Fibroblast of pulmonary artery (primary cell): ENCODE data around the gene NBAS.

Experiments used
- DNase-seq: peaks from one replicate; pipeline ENCODE4 v3.0.0-alpha.2; 2010; ENCODE audit warnings: low read depth
- H3K4me3 ChIP-seq: replicated peaks from 2 replicates; pipeline ENCODE4 v1.5.1; 2011; ENCODE audit warnings: low read depth, mild to moderate bottlenecking, control low read depth, low read length, moderate library complexity
- CTCF ChIP-seq: IDR thresholded peaks from 2 replicates; pipeline ENCODE4 v1.5.1; 2011; ENCODE audit warnings: mild to moderate bottlenecking, control low read depth, low read length, inconsistent platforms; ENCODE audit errors: missing control alignments

Gene NBAS

GRCh38 chr2:15605721-15606120 lies 44.6 kb upstream of the NBAS start:
- no peak for DNase-seq
- H3K4me3 ChIP-seq = no peak overlapping the region
- no peak for TF ChIP-seq CTCF

GRCh38 chr2:15603948-15604347 lies 42.8 kb upstream of the NBAS start:
- TF ChIP-seq CTCF = no peak
- no peak overlapping the region for H3K4me3 ChIP-seq
- no peak for DNase-seq

- TF ChIP-seq CTCF = no peak
These were observed 42.1 kb upstream of the NBAS start for GRCh38 chr2:15603044-15603765.

GRCh38 chr2:15602393-15602792 lies 41.3 kb upstream of the NBAS start:
- TF ChIP-seq CTCF = no peak
- H3K4me3 ChIP-seq = no peak overlapping the region
- no peak for DNase-seq

More at GRCh38 chr2:15603044-15603765, 42.1 kb upstream of the NBAS start:
- no peak for DNase-seq
- H3K4me3 ChIP-seq = no peak overlapping the region

- TF ChIP-seq CTCF = no peak
- H3K4me3 ChIP-seq = no peak overlapping the region
- DNase-seq = no peak
These were observed 40.5 kb upstream of the NBAS start for GRCh38 chr2:15601681-15602080.

- TF ChIP-seq CTCF = no peak
- no peak for DNase-seq
- no peak overlapping the region for H3K4me3 ChIP-seq
These were observed 38.9 kb upstream of the NBAS start for GRCh38 chr2:15599994-15600393.

GRCh38 chr2:15596968-15597367 lies 35.8 kb upstream of the NBAS start:
- TF ChIP-seq CTCF = no peak
- no peak overlapping the region for H3K4me3 ChIP-seq
- DNase-seq = no peak
